HG03095 (cell line): Measurements from ENCODE around the gene GMEB2.
A peak's percentile ranks its signal among the peaks of the same experiment; 100 is the strongest.
"Not testable (repeated sequence)": the region's sequence is repeated elsewhere in the genome, so short reads cannot be mapped to it uniquely, and the experiment has no call there.

Experiments
- ATAC-seq: cut with Tn5 transposase; IDR thresholded peaks from one replicate; pipeline ENCODE4 v1.9.1; 2021; ENCODE audit warnings: moderate library complexity; ENCODE audit not compliant: unreplicated experiment

The GMEB2 gene

DNA sequence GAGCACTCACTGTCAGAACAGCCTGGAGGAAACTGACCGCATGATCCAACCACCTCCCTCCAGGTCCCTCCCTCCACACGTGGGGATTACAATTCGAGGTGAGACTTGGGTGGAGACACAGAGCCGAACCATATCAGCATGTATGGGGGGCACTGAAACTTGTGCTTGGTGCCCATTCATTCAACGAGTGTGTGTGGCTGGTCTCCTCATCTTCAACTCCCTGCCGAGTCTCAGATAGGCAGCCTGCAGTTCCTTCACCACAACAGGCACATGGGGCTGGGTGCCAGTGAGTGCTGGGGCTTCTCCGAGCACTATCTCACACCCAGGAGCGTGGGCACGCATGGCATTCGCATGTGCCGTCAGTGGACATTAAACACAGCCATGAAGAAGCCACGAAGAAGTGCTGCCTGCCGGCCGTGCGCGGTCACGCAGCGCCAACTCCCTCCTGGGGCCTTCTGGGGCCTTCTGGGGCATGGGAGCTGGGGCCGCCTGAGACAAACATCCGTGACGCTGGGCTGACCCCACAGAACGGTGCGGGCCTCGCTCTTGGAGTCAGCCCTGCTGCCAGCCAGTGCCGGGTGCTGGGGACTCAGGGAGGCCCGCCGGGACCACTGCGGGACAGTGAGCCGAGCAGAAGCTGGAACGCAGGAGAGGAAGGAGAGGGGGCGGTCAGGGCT, 30.5 kb upstream of the GMEB2 start:
- no peak for ATAC-seq

DNA sequence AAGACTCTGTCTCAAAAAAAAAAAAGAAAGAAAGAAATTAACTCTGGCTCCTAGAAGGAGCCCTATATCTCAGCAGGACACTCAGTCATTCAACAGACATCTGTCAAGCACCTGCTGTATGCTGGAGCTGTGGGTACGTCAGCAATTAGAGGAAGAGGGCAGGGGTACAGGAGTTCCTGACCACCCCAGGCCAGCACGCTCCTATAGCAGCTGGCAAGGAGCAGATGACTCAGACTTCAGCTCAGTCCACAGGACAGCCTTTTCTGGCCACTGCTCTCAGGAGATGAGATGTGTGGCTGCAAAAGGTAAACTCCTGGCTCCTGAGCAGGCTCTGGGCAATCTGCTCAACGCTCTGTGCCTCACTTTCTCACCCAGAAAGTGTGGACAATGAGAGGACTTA, 29.6 kb upstream of the GMEB2 start:
- ATAC-seq, result no peak

DNA sequence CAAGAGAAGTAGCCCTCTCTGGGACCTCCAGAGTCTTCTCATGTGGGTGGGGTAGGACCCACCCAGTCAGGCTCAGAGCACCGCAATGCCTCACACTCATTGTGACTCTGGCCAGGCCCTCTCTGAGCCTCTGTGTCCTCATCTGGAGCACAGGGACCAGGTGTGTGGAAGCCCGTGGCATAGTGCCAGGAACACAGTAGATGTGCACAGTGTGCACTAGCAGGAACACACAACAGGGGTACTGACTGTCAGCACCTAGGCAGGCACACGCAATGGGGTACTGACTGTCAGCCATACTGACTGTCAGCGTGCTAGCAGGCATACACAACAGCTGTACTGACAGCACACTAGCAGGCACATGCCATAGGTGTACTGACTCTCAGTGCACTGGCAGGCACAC, 28.3 kb upstream of the GMEB2 start:
- ATAC-seq, result no peak

GRCh38 chr20:63653974-63654668, 27.2 kb upstream of the GMEB2 start:
- no peak for ATAC-seq

DNA sequence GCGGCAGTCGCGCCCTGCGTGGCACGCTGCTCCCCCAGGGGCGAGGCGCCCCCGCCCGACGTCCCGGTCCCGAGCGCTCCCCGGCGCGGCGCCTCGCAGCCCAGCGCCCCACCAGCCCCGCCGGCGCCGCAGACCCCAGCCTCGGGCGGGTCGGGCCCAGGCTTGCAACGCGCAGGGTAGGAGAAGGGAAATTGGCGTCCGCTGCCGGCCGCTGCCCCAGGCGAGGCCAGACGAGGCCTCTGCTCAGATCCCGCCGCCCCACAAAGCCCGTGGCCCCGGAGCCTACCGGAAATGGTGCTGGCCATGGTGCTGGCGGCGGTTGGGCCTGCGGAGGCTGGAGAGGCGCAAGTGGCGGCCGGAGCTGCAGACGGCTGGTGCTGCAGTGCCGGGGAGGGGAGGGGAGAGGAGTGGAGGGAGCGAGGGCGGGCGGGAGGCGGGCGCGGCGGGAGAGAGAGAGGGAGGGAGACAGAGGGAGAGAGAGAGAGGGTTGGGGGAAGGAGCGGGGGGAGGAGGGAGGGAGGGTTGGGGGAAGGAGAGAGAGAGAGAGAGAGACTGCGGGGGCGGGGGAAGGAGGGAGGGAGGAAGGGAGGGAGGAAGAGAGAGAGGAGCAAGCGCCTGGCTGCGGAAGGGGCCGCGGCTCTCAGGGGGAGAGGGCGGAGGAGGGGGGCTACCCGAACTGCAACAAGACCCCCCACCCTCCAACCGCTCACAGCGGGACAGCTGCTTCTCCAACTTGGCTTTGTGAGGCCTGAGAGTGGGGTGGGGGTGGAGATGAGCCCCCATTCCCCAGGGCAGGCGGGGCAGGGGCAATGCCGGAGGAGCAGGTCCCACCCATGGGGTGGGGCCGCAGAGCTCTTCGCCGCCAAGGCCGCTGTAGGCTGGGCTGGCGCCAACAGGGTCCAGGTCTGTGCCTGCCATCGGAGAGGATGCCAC, 26.4 kb upstream of the GMEB2 start, which contains the start of gene STMN3:
Gene STMN3, minus strand, starts transcription at position 384 of the 933 bp plus-strand sequence. Its CDS starts 79 bp downstream, at position 305.
- no peak for ATAC-seq

DNA sequence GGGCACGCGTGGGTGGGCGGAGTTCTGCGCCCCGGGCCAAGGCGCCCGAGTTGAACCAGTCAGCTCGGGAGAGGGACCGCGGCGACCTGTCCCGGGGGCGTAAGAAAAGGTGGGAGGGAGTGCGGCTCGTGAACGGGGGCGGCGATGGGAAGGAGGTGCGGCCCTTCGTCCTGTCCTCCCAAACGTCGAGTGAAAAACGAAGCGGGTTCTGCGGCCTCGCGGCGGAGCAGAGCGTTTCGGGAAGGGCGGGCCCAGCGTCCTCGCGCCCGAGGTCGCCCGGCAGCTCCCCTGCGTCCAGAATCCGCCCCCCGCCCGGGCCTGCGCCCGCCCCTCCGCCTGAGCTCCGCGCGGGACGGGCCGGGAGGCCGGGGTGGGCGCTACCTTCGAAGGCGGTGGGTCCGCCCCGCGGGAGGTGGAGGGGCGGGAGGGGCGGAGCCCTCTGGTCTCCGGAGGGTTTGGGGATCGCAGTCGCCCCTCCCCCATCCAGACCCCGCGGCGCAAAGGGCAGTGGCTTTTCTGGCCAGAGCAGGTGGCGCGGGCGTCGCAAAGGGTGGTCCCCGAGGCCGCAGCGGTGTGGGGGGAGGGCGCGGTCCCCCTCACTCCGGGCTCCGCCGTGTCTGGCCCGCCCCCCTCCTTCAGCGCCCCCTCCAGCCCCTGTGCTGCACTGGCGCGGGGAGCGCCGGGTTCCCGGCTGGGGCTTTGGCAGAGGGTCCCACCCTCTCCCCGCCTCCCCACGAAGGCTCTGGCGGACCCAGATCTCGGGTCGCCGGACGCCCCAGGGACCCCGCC, 25.5 kb upstream of the GMEB2 start:
- ATAC-seq, result no peak

- no peak for ATAC-seq
These were observed 25.0 kb upstream of the GMEB2 start for GRCh38 chr20:63651942-63652191.

GRCh38 chr20:63650486-63650885, 23.6 kb upstream of the GMEB2 start:
- not testable (repeated sequence) for ATAC-seq

DNA sequence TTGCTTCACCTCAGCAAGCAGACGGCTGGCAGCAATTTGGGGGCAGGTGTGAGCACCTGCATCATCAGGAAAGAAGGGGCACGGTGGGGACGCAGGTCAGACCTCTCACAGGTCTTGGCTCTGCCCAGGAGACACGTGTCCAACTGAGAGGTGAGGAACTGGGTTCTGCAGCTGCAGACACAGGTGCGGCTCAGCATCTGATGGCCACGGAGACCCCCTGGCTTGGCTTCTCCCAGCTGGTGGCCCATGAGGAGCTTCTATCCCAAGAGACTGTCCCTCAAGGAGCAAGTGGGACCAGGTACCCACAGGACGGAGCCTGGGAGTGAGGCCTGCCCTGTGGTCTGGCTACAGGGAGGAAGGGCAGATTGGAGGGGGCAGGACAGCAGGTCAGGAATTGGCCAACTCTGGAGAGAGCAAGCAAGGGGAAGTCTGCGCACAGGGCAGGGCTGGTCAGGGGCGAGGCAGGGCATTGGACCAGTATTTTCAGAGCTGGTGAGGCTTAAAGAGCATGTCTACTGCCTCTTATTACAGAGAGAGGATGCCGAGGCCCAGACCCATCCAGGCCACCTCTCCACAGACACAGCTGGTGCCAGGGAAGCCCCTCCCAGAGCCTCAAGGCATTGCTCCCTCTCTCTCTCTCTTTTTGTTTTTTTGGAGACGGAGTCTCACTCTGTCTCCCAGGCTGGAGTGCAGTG, 22.1 kb upstream of the GMEB2 start:
- ATAC-seq, result no peak

- no peak for ATAC-seq
These were observed 21.3 kb upstream of the GMEB2 start for GRCh38 chr20:63648190-63648589.

- ATAC-seq, result no peak
These were observed 18.3 kb upstream of the GMEB2 start for GRCh38 chr20:63645218-63645617.

DNA sequence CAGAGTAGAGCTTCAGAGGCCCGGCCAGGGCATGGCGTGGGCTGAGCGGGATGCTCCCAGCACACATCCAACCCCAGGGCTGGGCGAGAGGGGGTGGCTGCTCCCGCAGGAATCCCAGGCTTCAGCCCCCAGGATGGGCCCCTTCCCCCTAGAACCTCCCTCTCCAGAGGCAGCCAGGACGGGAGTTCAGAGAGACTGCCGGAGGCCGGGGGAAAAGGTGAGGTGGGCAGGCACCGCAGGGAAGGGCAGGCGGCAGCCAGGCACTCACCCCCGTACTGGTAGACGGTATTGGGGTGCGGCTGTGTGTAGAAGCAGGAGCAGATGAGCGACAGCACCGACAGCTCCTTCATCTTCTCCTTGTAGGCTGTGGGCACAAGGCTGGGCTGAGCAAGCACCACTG, 17.0 kb upstream of the GMEB2 start:
- ATAC-seq, result no peak

DNA sequence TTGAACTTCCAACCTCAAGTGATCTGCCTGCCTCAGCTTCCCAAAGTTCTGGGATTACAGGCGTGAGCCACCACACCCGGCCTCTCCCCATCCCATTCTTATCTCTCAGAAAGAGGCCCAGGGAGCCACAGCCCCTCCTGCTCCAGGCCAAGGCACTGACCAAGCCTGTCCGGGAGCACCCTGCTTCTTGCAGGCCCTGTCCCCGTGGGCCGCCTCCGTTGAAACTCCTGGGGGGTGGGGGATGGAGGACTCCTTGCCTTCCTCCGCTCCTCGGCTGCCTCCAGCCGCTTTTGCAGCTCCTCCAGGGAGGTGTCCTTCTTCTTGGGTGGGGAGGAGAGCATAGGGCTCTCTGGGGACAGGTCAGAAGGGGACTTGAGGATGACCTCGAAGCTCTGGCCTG, 16.6 kb upstream of the GMEB2 start:
- ATAC-seq, result no peak

- no peak for ATAC-seq
These were observed 15.8 kb upstream of the GMEB2 start for GRCh38 chr20:63642527-63643247.

DNA sequence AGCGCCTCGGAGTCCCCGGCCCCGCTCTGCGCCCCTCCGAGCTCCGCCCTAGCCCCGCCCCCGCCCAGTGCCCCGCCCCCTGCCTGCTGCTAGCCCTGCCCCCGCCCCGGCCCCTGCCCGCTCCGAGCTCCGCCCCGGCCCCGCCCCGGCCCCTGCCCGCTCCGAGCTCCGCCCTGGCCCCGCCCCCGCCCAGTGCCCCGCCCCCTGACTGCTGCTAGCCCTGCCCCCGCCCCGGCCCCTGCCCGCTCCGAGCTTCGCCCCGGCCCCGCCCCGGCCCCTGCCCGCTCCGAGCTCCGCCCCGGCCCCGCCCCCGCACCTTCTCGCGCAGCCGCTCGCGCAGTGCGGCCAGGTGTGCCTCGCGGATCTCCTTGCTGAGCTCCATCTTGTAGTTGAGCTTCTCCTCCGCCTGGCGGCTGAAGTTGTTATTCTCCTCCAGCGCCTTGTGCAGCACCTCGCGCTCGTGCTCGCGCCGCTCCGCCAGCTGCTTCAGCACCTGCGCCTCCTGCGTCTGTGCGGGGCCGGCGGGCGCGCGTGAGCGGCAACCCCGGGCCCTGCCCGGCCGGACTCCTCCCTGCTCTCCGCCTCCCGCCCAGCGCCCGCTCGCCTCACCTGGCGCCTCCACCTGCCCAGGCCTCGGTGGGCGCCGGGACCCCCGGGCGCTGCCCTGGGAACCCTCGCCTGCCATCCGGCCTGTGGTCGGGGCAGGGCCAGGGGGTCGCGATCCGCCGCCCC, 15.1 kb upstream of the GMEB2 start:
- ATAC-seq, result peak; percentile 56

DNA sequence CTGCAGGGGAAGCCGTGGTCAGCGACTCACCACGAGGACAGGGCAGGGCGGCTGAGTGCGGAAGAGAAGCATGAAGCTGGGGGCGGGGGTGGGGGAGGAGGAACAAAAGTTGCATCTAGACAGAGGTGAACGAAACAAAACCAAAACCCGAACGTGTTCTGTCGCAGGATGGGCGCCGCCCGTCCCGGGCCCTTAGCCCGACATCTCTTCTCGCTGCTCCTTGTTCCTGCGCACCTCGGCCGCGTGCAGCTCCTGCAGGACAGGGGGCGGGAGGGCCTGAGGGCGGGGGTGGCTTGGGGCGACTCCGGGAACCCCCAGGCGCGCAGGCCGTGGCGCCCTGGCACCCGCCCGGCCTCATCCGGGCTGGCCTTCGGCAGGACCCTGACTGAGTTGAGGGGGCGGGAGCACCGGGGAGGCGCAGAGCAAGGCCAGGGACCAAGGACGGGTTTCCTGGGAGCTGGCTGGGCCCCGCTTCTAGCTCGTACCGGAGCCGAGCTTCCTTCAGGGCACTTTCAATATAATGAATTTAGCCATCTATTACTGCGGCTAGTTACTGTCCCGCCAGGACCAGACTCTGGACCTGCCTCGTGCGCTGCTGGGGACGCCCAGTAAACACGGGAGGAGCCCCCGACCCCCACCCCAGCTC, 14.4 kb upstream of the GMEB2 start:
- ATAC-seq, result peak; percentile 11

DNA sequence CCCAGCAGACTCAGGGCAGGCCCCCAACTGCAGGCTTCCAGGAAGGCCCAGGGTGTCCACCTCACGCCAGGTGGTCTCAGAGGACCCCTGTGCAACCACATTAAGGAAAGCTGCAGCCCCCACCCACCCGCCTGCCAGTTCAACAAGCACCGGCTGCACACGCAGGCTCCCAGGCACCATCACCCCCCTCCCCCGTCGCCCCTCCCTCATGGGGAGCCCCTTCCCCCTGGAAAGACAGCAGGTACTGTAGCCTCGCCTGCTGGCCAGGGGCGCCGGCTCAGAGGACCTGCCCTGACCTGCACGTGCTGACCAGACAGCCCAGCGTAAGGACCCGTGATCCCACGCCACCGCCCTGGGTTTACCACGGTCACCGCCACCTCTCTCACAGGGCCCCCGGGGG, 13.8 kb upstream of the GMEB2 start:
- not testable (repeated sequence) for ATAC-seq

- no peak for ATAC-seq
These were observed 13.2 kb upstream of the GMEB2 start for GRCh38 chr20:63640086-63640485.
